Smooth muscle cell (in vitro differentiated cells): ENCODE measurements around the gene IGF1R. TPM values are rescaled to one million over a fixed set of nuclear protein-coding genes. Genes with fewer than 3 reads are reported as not detected.
A peak's percentile ranks its signal among the peaks of the same experiment; 100 is the strongest.

ENCODE experiments used
- DNase-seq: peaks from one replicate; lab custom pipeline; 2025; ENCODE audit not compliant: unreplicated experiment; lab: John Stamatoyannopoulos, UW
- H2AFZ ChIP-seq: fragments of 200-600 bp; sonication (generic); 2 replicates; pipeline ENCODE4 v1.6.0; 2016; ENCODE audit warnings: antibody characterized with exemption, low read depth, mild to moderate bottlenecking
- H3F3A ChIP-seq: fragments of 200-600 bp; sonication (generic); 2 replicates; pipeline ENCODE4 v1.6.0; 2017; ENCODE audit warnings: antibody characterized with exemption, low read depth
- H3K27ac ChIP-seq: fragments of 200-600 bp; sonication (generic); 2 replicates; pipeline ENCODE4 v1.5.1; 2016; ENCODE audit warnings: low read depth, mild to moderate bottlenecking
- H3K27me3 ChIP-seq: fragments of 200-600 bp; sonication (generic); 2 replicates; pipeline ENCODE4 v1.6.1; 2016; ENCODE audit warnings: low read depth, mild to moderate bottlenecking
- H3K36me3 ChIP-seq: fragments of 200-600 bp; sonication (generic); 2 replicates; pipeline ENCODE4 v1.5.1; 2016; ENCODE audit warnings: low read depth
- H3K4me1 ChIP-seq: fragments of 200-600 bp; sonication (generic); 2 replicates; pipeline ENCODE4 v1.5.1; 2016; ENCODE audit warnings: low read depth
- H3K4me2 ChIP-seq: fragments of 200-600 bp; sonication (generic); 2 replicates; pipeline ENCODE4 v1.6.0; 2016; ENCODE audit warnings: mild to moderate bottlenecking
- H3K4me3 ChIP-seq: fragments of 200-600 bp; sonication (generic); 2 replicates; pipeline ENCODE4 v1.5.1; 2016; ENCODE audit warnings: mild to moderate bottlenecking
- H3K79me2 ChIP-seq: fragments of 200-600 bp; sonication (generic); 2 replicates; pipeline ENCODE4 v1.6.0; 2016; ENCODE audit warnings: low read depth, mild to moderate bottlenecking
- H3K9ac ChIP-seq: fragments of 200-600 bp; sonication (generic); 2 replicates; pipeline ENCODE4 v1.6.0; 2016; ENCODE audit warnings: low read depth
- H3K9me3 ChIP-seq: fragments of 200-600 bp; sonication (generic); replicated peaks from 2 replicates; pipeline ENCODE4 v1.5.1; 2016; ENCODE audit warnings: low read depth
- H4K20me1 ChIP-seq: fragments of 200-600 bp; sonication (generic); 2 replicates; pipeline ENCODE4 v1.6.0; 2016; ENCODE audit warnings: low read depth
- CTCF ChIP-seq: fragments of 200-600 bp; sonication (generic); IDR thresholded peaks from 2 replicates; pipeline ENCODE4 v1.5.1; 2017; ENCODE audit warnings: borderline replicate concordance, mild to moderate bottlenecking, antibody characterized with exemption; ENCODE audit not compliant: insufficient read depth, poor library complexity, severe bottlenecking
- WGBS: methylation state at CpG from one replicate; pipeline ENCODE4 v1.1.7; 2016; ENCODE audit warnings: low lambda C conversion rate; 5-methylcytosine and 5-hydroxymethylcytosine counted together
- polyA plus RNA-seq: library from polyadenylated mRNA; unstranded; fragments of >200 nt; fragmentation: Nextera tagmentation; extraction: Ambion mirVana; gene quantifications from 2 replicates; pipeline ENCODE4 v1.2.1, GENCODE V29; 2016
- total RNA-seq: library from RNA; depleted of rRNA; stranded (reverse); fragments of >200 nt; gene quantifications from 2 replicates; pipeline ENCODE4 v1.2.3, GENCODE V29; 2014

IGF1R gene
- total and polyA plus RNA-seq, 2 experiments from 2014 or later = 14.0 to 70.2 TPM

GRCh38 chr15:98853617-98854420, 205.5 kb downstream of the IGF1R start:
- 34% methylated on average over 18 of the region's 18 CpGs for WGBS
- Histone ChIP-seq H3K79me2 (peaks cover 73% of the 10 kb centered on the region), H3K4me3 (peak overlapping the region; percentile 69)

GRCh38 chr15:98854496-98854895, 206.2 kb downstream of the IGF1R start:
- Histone ChIP-seq H3K79me2 (peaks cover 73% of the 10 kb centered on the region), H3K4me2 (no peak overlapping the region), H3F3A (peaks cover 26% of the 10 kb centered on the region), H3K4me1 (peaks cover 59% of the 10 kb centered on the region), H2AFZ (no peak overlapping the region), H3K27ac (peak overlapping the region; percentile 66), H3K9ac (no peak overlapping the region), H3K36me3 (no peaks in the 10 kb centered on the region), H3K9me3 (no peaks in the 10 kb centered on the region), H3K4me3 (no peak overlapping the region), H4K20me1 (peaks cover 54% of the 10 kb centered on the region), H3K27me3 (no peaks in the 10 kb centered on the region)
- WGBS = 69% methylated on average over 7 of the region's 7 CpGs
- TF ChIP-seq CTCF = no peak
- DNase-seq = no peak

More at GRCh38 chr15:98853617-98854420, 205.5 kb downstream of the IGF1R start:
- no peak for DNase-seq
- Histone ChIP-seq H3K9ac (peak overlapping the region; percentile 5), H3K27ac (peak overlapping the region; percentile 66), H4K20me1 (peaks cover 54% of the 10 kb centered on the region), H3K4me2 (peak overlapping the region; percentile 92), H3K36me3 (no peaks in the 10 kb centered on the region), H3K4me1 (peaks cover 58% of the 10 kb centered on the region), H3K9me3 (no peaks in the 10 kb centered on the region), H3K27me3 (no peaks in the 10 kb centered on the region), H3F3A (peaks cover 26% of the 10 kb centered on the region), H2AFZ (peak overlapping the region; percentile 6)
- no peak for TF ChIP-seq CTCF

GRCh38 chr15:98855067-98855814, 206.9 kb downstream of the IGF1R start:
- Histone ChIP-seq H3K79me2 (peaks cover 73% of the 10 kb centered on the region), H3K4me3 (no peak overlapping the region), H3K4me1 (peaks cover 66% of the 10 kb centered on the region), H3K27ac (peak overlapping the region; percentile 48), H3F3A (peaks cover 26% of the 10 kb centered on the region), H2AFZ (no peak overlapping the region), H3K9ac (no peak overlapping the region), H3K36me3 (no peaks in the 10 kb centered on the region), H3K9me3 (no peaks in the 10 kb centered on the region), H3K4me2 (no peak overlapping the region), H4K20me1 (peaks cover 48% of the 10 kb centered on the region), H3K27me3 (no peaks in the 10 kb centered on the region)
- 86% methylated on average over 10 of the region's 10 CpGs for WGBS
- TF ChIP-seq CTCF = no peak
- no peak for DNase-seq
